Lower leg skin (tissue), 3 donors: Measurements from ENCODE around the gene SLC6A13.

Experiments used
- POLR2A ChIP-seq, 2 donors: fragments of 450-650 bp; IDR thresholded peaks; one replicate each; pipeline ENCODE4 v1.6.1; 2016 to 2017; ENCODE audit warnings: antibody characterized with exemption in 2 of 2, mild to moderate bottlenecking in 1 of 2, moderate library complexity in 1 of 2
- TF ChIP-seq, protein P1 (sequence below), 3 donors: fragments of 450-650 bp; IDR thresholded peaks; one replicate each; pipeline ENCODE4 v1.5.1; 2016; ENCODE audit warnings: antibody characterized with exemption in 3 of 3, mild to moderate bottlenecking in 3 of 3, moderate library complexity in 2 of 3

DNA sequence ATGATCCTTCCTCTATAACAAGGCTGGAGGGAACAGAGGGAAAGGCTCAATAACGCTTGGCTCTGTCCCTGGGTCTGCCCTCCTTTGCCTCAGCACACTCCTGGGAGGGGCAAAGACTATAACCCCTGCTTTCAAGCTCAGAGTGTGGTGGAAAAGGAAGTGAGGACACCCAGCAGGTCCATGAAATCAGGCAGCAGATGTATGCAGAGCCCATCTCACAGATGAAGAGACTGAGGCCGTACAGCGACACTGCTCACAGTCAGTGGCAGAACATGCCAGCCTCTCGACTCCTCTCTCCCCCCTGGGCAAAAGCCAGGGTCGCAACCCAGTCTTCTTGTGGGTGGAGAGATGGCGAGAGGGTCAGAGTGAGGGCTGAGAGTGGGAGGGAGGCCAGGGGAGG lies 88.5 kb downstream of the SLC6A13 start:
- TF ChIP-seq, protein P1, sequence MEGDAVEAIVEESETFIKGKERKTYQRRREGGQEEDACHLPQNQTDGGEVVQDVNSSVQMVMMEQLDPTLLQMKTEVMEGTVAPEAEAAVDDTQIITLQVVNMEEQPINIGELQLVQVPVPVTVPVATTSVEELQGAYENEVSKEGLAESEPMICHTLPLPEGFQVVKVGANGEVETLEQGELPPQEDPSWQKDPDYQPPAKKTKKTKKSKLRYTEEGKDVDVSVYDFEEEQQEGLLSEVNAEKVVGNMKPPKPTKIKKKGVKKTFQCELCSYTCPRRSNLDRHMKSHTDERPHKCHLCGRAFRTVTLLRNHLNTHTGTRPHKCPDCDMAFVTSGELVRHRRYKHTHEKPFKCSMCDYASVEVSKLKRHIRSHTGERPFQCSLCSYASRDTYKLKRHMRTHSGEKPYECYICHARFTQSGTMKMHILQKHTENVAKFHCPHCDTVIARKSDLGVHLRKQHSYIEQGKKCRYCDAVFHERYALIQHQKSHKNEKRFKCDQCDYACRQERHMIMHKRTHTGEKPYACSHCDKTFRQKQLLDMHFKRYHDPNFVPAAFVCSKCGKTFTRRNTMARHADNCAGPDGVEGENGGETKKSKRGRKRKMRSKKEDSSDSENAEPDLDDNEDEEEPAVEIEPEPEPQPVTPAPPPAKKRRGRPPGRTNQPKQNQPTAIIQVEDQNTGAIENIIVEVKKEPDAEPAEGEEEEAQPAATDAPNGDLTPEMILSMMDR (IDR thresholded peaks at IDR 0.05) = no peak
- no peak for TF ChIP-seq POLR2A (IDR thresholded peaks at IDR 0.05)
